GM23248 (cell line): ENCODE data around the gene KCNQ2. TPM values are rescaled to one million over a fixed set of nuclear protein-coding genes. Genes with fewer than 3 reads are reported as not detected.

ENCODE experiments used
- DNase-seq: peaks from one replicate; pipeline ENCODE4 v3.0.0-alpha.2; 2015
- H2AFZ ChIP-seq: fragments of 200-600 bp; sonication (generic); 2 replicates; pipeline ENCODE4 v1.6.1; 2016; ENCODE audit warnings: antibody characterized with exemption
- H3F3A ChIP-seq: fragments of 200-600 bp; sonication (generic); 2 replicates; pipeline ENCODE4 v1.6.1; 2016; ENCODE audit warnings: mild to moderate bottlenecking, antibody characterized with exemption, mixed run types; ENCODE audit not compliant: insufficient read depth
- H3K27ac ChIP-seq: fragments of 200-600 bp; sonication (generic); 2 replicates; pipeline ENCODE4 v1.5.1; 2016; ENCODE audit warnings: mild to moderate bottlenecking
- H3K27me3 ChIP-seq: fragments of 200-600 bp; sonication (generic); replicated peaks from 2 replicates; pipeline ENCODE4 v1.6.1; 2016; ENCODE audit warnings: mild to moderate bottlenecking; ENCODE audit not compliant: insufficient read depth
- H3K36me3 ChIP-seq: fragments of 200-600 bp; sonication (generic); 2 replicates; pipeline ENCODE4 v1.6.1; 2016; ENCODE audit warnings: low read depth, mild to moderate bottlenecking
- H3K4me1 ChIP-seq: fragments of 200-600 bp; sonication (generic); 2 replicates; pipeline ENCODE4 v1.6.1; 2016; ENCODE audit warnings: mild to moderate bottlenecking; ENCODE audit not compliant: insufficient read depth
- H3K4me2 ChIP-seq: fragments of 200-600 bp; sonication (generic); one replicate; pipeline ENCODE4 v1.6.1; 2016; ENCODE audit warnings: mild to moderate bottlenecking; ENCODE audit not compliant: unreplicated experiment
- H3K4me3 ChIP-seq: fragments of 200-600 bp; sonication (generic); 2 replicates; pipeline ENCODE4 v1.5.1; 2016; ENCODE audit warnings: mild to moderate bottlenecking
- H3K79me2 ChIP-seq: fragments of 200-600 bp; sonication (generic); 2 replicates; pipeline ENCODE4 v1.6.1; 2016; ENCODE audit warnings: mild to moderate bottlenecking; ENCODE audit not compliant: insufficient read depth
- H3K9ac ChIP-seq: fragments of 200-600 bp; sonication (generic); 2 replicates; pipeline ENCODE4 v1.6.1; 2016; ENCODE audit warnings: mild to moderate bottlenecking
- H3K9me2 ChIP-seq: fragments of 200-600 bp; sonication (generic); 2 replicates; pipeline ENCODE4 v1.6.1; 2016; ENCODE audit warnings: mixed run types, mild to moderate bottlenecking, moderate library complexity; ENCODE audit not compliant: insufficient read depth
- H3K9me3 ChIP-seq: fragments of 200-600 bp; sonication (generic); one replicate; pipeline ENCODE4 v1.6.1; 2017; ENCODE audit warnings: low read depth
- H4K20me1 ChIP-seq: fragments of 200-600 bp; sonication (generic); 2 replicates; pipeline ENCODE4 v1.6.0; 2016; ENCODE audit not compliant: insufficient read depth
- EZH2 ChIP-seq: fragments of 200-600 bp; sonication (generic); IDR thresholded peaks from 2 replicates; pipeline ENCODE4 v1.6.1; 2018; ENCODE audit warnings: antibody characterized with exemption, mild to moderate bottlenecking; ENCODE audit not compliant: insufficient read depth, poor library complexity, severe bottlenecking
- EZH2phosphoT487 ChIP-seq: fragments of 200-600 bp; sonication (generic); IDR thresholded peaks from 2 replicates; pipeline ENCODE4 v1.6.1; 2018; ENCODE audit warnings: antibody characterized with exemption, moderate library complexity, mild to moderate bottlenecking, low read depth; ENCODE audit not compliant: insufficient read depth
- WGBS, 2 experiments: methylation state at CpG; one replicate each; pipeline ENCODE4 v1.1.6; 2015 to 2017; ENCODE audit warnings: low lambda C conversion rate in 2 of 2, low coverage in 1 of 2; ENCODE audit errors: missing lambda C conversion rate in 2 of 2; 5-methylcytosine and 5-hydroxymethylcytosine counted together
- in situ Hi-C: fragments of 300-500 bp; cut with MboI; formaldehyde crosslinking; loops from 2 replicates; pipeline ENCODE4 v1.15.0; 2020
- polyA plus RNA-seq: library from polyadenylated mRNA; unstranded; fragments of >200 nt; fragmentation: Nextera tagmentation; extraction: Ambion mirVana; gene quantifications from 2 replicates; pipeline ENCODE4 v1.2.1, GENCODE V29; 2016
- total RNA-seq: library from RNA; depleted of rRNA; stranded (reverse); fragments of >200 nt; shearing (Covaris generic); gene quantifications from 2 replicates; pipeline ENCODE4 v1.2.3, GENCODE V29; 2014

Gene KCNQ2
- total and polyA plus RNA-seq, 2 experiments from 2014 or later, result 0.38 TPM; not detected in 1

- TF ChIP-seq EZH2phosphoT487 (no peak), EZH2 (no peak)
- no peak for DNase-seq
These were observed 106.7 kb downstream of the KCNQ2 start for GRCh38 chr20:63365601-63366389.

GRCh38 chr20:63364801-63365585 is 107.5 kb downstream of the KCNQ2 start:
- Histone ChIP-seq H3K4me2 (no peak overlapping the region), H3K27me3 (peaks cover 3% of the 10 kb centered on the region), H3K9me2 (no peaks in the 10 kb centered on the region), H3K27ac (no peak overlapping the region), H3K4me1 (no peaks in the 10 kb centered on the region), H3K79me2 (no peaks in the 10 kb centered on the region), H3K9ac (no peak overlapping the region), H2AFZ (no peak overlapping the region), H3K9me3 (no peaks in the 10 kb centered on the region), H3F3A (no peaks in the 10 kb centered on the region), H3K4me3 (no peak overlapping the region), H4K20me1 (no peaks in the 10 kb centered on the region), H3K36me3 (no peaks in the 10 kb centered on the region)
- no peak for DNase-seq
- in situ Hi-C loops, result no loop called here
- TF ChIP-seq EZH2phosphoT487 (no peak), EZH2 (no peak)
- WGBS, 2 experiments, result 58 to 60% methylated on average over 11 to 19 of the region's 20 CpGs

More at GRCh38 chr20:63365601-63366389, 106.7 kb downstream of the KCNQ2 start:
- Histone ChIP-seq H3K36me3 (no peaks in the 10 kb centered on the region), H3K9ac (no peak overlapping the region), H3F3A (no peaks in the 10 kb centered on the region), H3K27me3 (peaks cover under 1% of the 10 kb centered on the region; the same call in 1 of the 2 replicates), H2AFZ (no peak overlapping the region), H3K9me3 (no peaks in the 10 kb centered on the region), H3K79me2 (no peaks in the 10 kb centered on the region), H3K4me2 (no peak overlapping the region), H3K4me3 (no peak overlapping the region), H3K9me2 (no peaks in the 10 kb centered on the region), H3K4me1 (no peaks in the 10 kb centered on the region), H3K27ac (no peak overlapping the region), H4K20me1 (no peaks in the 10 kb centered on the region)
- in situ Hi-C loops, result no loop called here
- 51 to 60% methylated on average over 12 to 22 of the region's 22 CpGs for WGBS, 2 experiments

GRCh38 chr20:63363981-63364561 is 108.4 kb downstream of the KCNQ2 start:
- Histone ChIP-seq H3K9me2 (no peaks in the 10 kb centered on the region), H2AFZ (no peak overlapping the region), H3K9ac (no peak overlapping the region), H3K4me3 (no peak overlapping the region), H3K27ac (no peak overlapping the region), H3F3A (no peaks in the 10 kb centered on the region), H3K36me3 (no peaks in the 10 kb centered on the region), H3K27me3 (peaks cover 4% of the 10 kb centered on the region), H3K4me2 (no peak overlapping the region), H3K79me2 (no peaks in the 10 kb centered on the region), H3K9me3 (no peaks in the 10 kb centered on the region), H4K20me1 (no peaks in the 10 kb centered on the region), H3K4me1 (no peaks in the 10 kb centered on the region)
- 58 to 63% methylated on average over 19 of the region's 19 CpGs for WGBS, 2 experiments
- in situ Hi-C loops, result no loop called here
- TF ChIP-seq EZH2 (no peak), EZH2phosphoT487 (no peak)
- DNase-seq, result no peak
